Measurements from ENCODE around the gene CSTF2T.

The CSTF2T gene

DNA sequence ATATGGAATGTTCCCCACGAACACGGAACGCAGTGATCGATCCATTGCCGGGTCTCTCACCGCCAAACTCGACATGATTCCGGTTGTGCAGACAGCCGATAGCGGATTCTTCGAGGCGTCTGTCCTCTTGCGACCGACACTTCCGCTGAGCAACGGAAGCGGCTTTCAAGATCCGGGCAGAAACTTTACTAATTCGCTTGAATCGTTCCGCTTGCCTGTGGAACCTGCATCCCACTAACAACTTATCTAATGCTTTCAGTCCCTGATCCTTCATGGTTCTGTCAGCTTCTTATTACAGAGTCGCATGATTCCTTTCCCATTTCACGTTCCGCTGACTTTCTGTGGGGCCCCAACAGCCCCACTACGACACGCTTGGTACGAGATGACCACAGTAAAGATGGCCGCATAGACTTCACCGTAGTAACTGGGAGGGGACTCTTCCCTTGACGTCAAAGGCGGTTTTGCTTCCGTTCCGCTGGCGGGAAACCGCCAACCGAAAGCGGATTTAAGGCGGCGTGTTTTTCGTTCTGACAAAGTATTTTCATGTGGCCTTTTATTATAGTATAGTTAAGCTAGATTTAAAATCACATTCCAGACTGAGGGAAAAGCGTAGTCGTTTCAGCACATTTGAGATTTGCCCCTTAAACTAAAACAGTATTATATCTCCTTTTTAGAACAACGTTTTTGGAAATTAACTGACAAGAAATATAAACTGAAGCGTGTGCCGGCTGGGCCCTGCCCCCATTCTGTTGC, at the start of gene CSTF2T:
CSTF2T (minus strand) TSS at position 121 of the 753 bp plus-strand sequence; CDS start at position 75, 46 bp downstream.
- peak; percentile 91 to 94 for DNase-seq

DNA sequence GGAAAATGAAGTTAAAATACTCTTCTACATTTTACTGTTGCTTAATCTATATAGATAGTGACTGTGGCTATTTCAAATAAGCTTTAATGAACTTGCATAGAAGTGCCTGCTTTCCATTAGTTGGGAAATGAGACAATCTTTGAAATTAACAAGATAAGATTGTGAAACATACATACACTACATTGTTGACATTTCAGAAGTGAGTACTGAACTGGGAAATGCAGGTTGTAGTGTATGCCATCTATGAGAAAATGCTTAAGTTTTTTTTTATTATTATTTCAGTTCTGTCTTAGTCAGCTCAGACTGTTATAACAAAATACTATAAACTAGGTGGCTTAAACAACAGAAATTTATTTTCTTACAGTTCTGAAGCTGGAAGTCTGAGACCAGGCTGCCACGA, 49.6 kb upstream of the CSTF2T start:
- DNase-seq: no peak

- DNase-seq: no peak
These were observed 47.8 kb upstream of the CSTF2T start for GRCh38 chr10:51747216-51747615.

DNA sequence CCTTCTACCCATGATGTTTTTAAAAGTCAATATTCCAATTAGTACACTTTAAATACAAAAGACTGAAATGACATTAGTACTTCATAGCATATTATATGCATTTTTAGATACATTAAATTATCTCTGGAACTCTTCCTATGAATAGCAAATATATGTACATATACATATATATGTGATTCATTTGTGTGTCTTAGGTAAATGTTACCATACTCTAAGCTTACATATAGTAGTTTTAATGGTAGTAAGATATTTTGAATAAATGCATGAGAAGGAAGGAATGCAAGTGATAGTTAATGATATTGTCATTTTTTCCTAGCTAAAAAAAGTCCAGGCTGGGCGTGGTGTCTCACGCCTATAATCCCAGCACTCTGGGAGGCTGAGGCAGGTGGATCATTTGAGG, 46.0 kb upstream of the CSTF2T start:
- no peak for DNase-seq

DNA sequence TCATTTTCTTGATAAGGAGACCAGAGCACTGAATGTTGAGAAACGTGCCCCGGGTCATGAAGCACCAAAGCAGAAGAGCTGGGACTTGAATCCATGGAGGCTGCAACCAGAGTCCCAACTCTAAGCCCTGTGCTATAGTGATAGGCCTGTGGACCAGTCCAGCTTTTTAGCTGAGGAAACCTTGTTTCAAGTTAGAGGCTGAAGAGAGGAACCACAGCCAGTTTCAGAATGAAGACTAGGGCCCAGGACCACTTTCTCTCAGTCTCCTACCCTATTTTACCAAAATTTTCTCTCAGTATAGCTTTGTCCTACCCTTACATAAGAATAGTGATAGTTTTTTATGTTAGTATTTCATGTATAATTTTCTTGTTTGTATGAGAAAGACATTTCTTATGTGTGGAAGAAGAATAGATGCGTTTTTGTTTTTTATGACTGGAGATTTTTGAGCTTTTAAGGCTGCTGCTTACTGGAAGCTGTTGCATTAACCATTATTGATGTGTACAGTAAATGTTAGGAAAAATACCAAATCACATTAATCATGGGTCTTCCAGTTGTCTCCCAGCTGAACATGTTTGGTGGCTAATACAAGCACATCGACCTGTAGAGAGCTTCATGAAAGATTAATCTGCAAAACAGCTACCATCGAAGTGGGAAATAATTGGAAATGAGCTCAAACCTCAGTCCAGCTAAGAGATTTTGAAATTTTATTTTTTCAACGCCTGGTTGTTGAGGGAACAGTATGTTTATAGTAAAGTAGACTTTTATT, 45.0 kb upstream of the CSTF2T start:
- DNase-seq: no peak

- DNase-seq: no peak
These were observed 43.8 kb upstream of the CSTF2T start for GRCh38 chr10:51743146-51743545.

GRCh38 chr10:51733057-51733456, 33.7 kb upstream of the CSTF2T start:
- no peak for DNase-seq

- no peak for DNase-seq
These were observed 30.6 kb upstream of the CSTF2T start for GRCh38 chr10:51729822-51730555.

GRCh38 chr10:51724038-51724437, 24.6 kb upstream of the CSTF2T start:
- no peak for DNase-seq

GRCh38 chr10:51718804-51719291, 19.5 kb upstream of the CSTF2T start:
- DNase-seq: no peak

DNA sequence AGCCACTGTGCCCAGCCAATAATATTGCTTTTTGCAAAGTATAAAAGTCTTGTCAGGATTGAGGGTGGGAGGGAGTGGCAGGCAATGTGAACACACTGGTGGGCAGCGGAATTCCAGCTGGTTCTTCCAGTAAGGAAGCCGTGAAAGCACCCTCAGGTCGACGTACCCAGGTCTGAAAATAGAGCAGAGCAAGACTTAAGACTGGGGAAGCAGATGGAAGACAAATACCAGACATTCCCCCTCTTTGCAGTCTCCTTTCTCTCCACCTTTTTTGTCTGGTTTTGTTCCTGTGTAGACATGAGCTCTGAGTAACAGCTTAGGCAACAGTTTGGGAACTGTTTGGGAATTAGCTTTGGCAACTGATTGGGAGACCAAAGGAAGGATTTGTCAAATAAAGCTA, 17.6 kb upstream of the CSTF2T start:
- DNase-seq: no peak

- DNase-seq: no peak
These were observed 12.1 kb upstream of the CSTF2T start for GRCh38 chr10:51711519-51711891.

DNA sequence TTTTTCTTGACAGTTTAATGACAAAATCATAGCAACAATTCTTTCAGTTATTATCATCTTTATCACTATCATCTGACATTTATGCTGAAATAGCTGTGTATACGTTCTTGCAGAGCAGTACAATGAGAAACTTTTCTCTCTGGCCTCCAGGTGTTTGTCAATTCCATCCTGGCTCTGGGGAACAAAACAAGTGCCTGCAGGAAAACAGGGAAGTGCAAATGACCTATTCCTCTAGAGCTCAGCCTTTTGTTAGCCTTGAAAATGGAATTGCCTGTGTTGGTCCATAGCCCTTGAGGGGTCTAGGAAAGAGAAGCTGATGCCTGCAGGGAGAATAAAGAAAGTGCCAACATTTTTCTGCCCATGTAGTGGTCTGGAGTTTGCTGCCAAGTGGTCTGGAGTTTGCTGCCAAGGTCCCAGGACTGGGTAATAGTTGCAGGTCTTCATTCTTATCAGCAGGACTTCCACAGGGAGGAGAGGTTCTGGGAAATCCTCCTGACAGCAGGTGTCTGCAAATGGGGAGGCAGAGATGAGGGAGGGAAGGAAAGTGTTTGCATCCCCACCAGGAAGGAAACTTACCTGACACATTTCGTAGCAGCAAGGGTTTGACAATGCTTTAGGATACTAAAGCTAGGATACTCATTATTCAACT, 10.1 kb upstream of the CSTF2T start:
- DNase-seq: no peak

DNA sequence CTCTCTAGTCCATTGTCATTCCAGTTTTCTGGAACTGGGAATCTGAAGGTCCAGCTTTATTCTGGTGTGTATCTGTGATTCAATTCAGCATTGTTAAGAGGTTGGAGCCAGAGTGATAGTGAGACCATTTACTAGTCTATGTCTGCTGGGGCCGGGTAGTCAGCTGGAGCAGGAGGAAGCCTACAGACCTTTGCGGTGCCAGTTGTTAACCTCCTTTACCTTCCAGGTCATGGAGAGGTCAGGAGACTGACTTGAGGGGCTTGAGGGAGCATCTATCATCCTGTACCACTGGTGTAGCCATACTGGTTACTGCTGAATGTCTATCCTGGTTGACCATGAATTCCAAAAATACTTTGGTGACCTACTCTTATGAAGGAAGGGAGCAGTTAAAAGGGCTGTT, 9.2 kb upstream of the CSTF2T start:
- DNase-seq: no peak

DNA sequence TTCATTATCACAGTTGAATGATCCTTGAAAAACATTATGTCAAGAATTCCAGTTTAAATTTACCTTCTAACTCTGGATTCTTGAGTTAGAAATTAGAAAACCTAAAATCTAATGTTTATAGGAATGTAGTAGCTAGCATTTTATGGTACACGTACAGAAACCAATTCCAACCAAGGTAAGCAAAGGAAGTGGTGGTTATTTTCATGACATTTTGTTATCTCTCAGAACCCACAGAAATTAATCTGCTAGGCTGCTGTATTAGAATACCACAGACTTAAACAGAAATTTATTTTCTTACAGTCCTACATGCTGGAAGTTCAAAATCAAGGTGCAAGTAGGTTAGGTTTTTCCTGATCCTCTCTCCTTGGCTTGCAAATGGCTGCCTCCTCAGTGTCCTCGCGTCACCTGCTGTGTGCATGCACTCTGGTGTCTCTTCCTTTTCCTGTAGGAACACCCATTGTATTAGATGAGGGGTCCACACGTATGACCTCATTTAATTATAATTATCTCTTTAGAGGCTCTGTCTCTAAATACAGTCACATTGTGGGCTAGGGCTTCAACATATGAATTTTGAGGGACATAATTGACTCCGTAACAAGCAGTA, 8.5 kb upstream of the CSTF2T start:
- DNase-seq: no peak

- no peak for DNase-seq
These were observed 8.0 kb upstream of the CSTF2T start for GRCh38 chr10:51707392-51707791.

- DNase-seq: no peak
These were observed 6.8 kb upstream of the CSTF2T start for GRCh38 chr10:51706225-51706624.

GRCh38 chr10:51705774-51706173, 6.4 kb upstream of the CSTF2T start:
- no peak for DNase-seq

DNA sequence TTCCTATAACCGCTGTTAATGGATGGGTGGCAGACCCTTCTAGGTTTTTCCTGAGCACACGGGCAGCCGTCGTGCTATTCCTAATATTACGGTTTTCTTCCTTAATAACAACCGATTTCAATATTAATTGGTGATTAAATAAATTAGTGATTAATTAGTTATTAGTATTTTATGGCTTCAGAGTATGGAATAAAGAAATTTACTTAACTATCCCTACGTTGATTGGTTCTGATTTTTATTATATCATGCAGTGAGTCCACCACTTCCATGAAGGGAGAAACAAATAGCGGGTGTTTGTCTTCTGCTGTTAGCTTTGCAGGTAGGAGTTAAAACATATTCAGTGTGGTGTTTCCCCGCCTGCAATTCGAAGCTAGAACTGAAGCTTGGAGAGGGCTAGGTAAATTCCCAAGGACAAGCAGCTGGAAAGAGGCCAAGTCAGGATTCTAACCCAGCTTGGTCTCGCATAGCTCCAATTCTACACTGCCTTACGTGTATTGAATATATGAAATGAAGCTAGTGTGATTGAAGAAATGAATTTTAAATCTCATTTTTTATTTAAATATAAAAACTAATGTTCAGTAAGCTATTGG, 928 bp upstream of the CSTF2T start:
- peak in 1 of 2 donors; percentile 33 for DNase-seq

DNA sequence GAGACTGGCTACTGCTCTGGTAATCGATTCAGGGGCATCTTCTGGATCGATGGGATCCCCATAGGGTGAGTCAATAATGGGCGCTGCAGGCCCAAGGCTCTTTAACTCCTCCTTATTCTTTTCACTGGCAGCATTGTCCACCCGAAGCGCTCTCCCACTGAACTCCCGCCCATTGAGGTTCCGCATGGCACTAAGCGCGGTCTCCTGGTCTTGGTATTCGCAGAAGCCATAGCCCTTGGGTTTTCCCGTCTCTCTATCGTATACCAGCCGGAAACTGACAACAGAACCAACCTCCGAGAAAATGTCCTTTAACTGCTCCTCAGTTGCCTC, 285 bp downstream of the CSTF2T start:
- DNase-seq: no peak

DNA sequence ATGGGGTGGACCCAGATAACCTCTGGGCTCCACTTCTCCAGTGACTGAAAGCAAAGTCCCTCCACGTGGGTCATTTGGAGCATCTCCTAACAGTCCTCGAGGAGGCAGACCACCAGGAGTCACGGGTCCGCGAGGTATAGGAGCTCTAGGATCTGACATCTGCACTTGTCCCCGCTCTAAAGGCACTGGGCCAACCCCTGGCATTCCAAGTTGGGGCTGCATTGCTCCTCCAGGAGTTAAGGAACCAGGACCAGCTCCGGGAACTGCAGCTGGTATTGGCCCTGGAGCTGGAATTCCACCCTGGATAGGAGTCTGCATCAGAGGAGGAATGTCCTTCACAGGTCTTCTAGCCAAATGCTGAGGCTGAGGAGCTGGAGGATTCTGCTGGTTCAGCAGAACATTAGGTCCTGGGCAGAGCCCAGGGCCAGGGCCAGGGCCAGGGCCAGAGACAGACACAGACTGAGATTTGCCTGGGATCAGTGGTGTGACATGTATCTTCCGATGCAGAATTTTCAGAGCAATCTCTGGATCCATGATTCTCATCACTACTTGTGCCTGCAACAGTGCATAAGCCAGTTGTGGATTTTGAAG, 827 bp downstream of the CSTF2T start:
- no peak for DNase-seq

DNA sequence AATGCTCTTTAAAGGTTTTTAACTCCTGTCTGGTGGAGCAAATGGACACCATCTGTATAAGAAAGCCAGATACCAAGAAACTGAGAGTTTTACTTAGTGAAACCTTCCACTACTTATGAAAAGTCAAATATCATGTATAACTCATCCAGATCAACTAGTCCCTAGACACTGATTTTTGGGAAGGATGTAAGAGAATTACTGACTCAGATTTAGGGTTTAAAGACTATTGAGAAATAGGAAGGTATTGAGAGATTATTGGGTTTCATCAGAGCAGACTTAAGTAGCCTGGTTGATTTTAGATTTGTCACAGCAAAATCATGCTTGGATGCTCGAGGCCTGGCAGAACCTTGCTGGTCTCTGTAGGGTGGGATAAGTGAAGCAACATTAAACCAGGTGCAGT, 3.1 kb downstream of the CSTF2T start:
- no peak for DNase-seq
